ENCODE measurements around the gene MYO16. TPM values are rescaled to one million over a fixed set of nuclear protein-coding genes. Genes with fewer than 3 reads are reported as not detected.
A peak's percentile ranks its signal among the peaks of the same experiment; 100 is the strongest.

MYO16 gene
- total and polyA plus RNA-seq, 2 donors (not counting 1 experiment from before 2014, with no cell fraction given), result under 0.01 to 0.01 TPM

DNA sequence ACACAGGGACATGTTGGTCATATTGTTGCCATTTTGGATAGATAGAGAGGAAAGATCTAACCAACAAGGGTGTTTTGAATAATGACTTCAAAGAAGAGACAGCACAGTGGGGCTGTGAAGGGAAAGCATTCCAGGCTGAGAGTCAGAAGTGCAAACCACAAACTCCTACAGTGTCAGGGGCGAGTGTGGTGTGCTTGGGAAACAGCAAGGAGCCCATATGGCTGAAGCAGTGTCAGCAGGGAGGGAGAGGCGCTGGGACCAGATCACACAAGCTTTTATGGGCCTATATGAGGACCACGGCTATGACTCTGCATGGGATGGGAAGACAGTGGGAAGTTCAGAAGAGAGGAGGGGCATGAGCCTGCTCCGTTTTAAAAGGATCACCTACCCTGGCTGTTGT lies 166.4 kb downstream of the MYO16 start:
- Histone ChIP-seq H3K4me2 (ENCODE audit: extremely low read depth, insufficient read depth, low read length) (no peak overlapping the region), H3K9ac (ENCODE audit: insufficient read depth, low read length) (no peak overlapping the region), H3K36me3 (ENCODE audit: control insufficient read depth, insufficient read depth, low read length) (no peaks in the 10 kb centered on the region), H3K79me2 (ENCODE audit: control insufficient read depth, insufficient read depth, low read length) (no peaks in the 10 kb centered on the region), H3K9me3 (ENCODE audit: control insufficient read depth, insufficient read depth, low read depth, low read length) (no peaks in the 10 kb centered on the region), H3K27me3 (ENCODE audit: control insufficient read depth, insufficient read depth, low read length) (no peaks in the 10 kb centered on the region), H3K27ac (ENCODE audit: insufficient read depth, low read length) (no peak overlapping the region), H2AFZ (ENCODE audit: low read length) (no peak overlapping the region), H3K4me1 (ENCODE audit: control insufficient read depth, extremely low read depth, insufficient read depth, low read length) (no peaks in the 10 kb centered on the region), H3K4me3 (replicated peaks in 1 of 4; ENCODE audit: control extremely low read depth in 1 of 4, insufficient read depth in 1 of 4, low read depth in 3 of 4, low read length in 4 of 4) (no peak overlapping the region), H4K20me1 (ENCODE audit: control insufficient read depth, extremely low read depth, insufficient read depth, low read length) (no peaks in the 10 kb centered on the region)
- TF ChIP-seq, protein P1, sequence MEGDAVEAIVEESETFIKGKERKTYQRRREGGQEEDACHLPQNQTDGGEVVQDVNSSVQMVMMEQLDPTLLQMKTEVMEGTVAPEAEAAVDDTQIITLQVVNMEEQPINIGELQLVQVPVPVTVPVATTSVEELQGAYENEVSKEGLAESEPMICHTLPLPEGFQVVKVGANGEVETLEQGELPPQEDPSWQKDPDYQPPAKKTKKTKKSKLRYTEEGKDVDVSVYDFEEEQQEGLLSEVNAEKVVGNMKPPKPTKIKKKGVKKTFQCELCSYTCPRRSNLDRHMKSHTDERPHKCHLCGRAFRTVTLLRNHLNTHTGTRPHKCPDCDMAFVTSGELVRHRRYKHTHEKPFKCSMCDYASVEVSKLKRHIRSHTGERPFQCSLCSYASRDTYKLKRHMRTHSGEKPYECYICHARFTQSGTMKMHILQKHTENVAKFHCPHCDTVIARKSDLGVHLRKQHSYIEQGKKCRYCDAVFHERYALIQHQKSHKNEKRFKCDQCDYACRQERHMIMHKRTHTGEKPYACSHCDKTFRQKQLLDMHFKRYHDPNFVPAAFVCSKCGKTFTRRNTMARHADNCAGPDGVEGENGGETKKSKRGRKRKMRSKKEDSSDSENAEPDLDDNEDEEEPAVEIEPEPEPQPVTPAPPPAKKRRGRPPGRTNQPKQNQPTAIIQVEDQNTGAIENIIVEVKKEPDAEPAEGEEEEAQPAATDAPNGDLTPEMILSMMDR (conservative IDR thresholded peaks at IDR 0.05 in 1 of 2, IDR thresholded peaks at IDR 0.05 in 1 of 2; ENCODE audit: low read depth in 1 of 2, low read length in 2 of 2), result no peak
- no peak for TF ChIP-seq EZH2 (IDR thresholded peaks at IDR 0.05; ENCODE audit: low read length, missing control alignments)
- no peak for DNase-seq (ENCODE audit: low read depth in 2 of 2)

DNA sequence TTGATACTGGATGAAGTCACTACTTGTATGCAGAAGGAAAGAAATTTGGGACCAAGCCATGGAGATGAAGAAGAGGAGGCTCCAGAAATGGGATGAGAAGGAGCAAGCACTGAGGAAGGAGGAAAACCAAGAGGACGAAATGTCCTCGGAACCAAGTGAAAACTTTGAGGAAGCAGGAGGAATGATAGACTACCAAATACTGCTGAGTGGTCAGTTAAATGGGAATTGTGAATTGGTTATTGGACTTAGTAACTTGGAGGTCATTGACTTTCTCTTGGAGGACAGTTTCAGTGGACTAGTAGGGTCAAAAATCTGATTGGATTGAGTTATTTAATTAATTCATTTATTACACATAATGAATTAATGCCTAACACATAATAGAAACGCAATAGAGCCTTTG lies 167.9 kb downstream of the MYO16 start:
- H4K20me1 ChIP-seq (ENCODE audit: control insufficient read depth, extremely low read depth, insufficient read depth, low read length), result no peaks in the 10 kb centered on the region
- H3K27ac ChIP-seq (ENCODE audit: insufficient read depth, low read length), result no peak overlapping the region
- no peaks in the 10 kb centered on the region for H3K4me1 ChIP-seq (ENCODE audit: control insufficient read depth, extremely low read depth, insufficient read depth, low read length)
- H3K79me2 ChIP-seq (ENCODE audit: control insufficient read depth, insufficient read depth, low read length), result no peaks in the 10 kb centered on the region
- H3K27me3 ChIP-seq (ENCODE audit: control insufficient read depth, insufficient read depth, low read length), result no peaks in the 10 kb centered on the region
- no peaks in the 10 kb centered on the region for H3K9me3 ChIP-seq (ENCODE audit: control insufficient read depth, insufficient read depth, low read depth, low read length)
- H3K4me3 ChIP-seq (replicated peaks in 1 of 4; ENCODE audit: control extremely low read depth in 1 of 4, insufficient read depth in 1 of 4, low read depth in 3 of 4, low read length in 4 of 4), result no peak overlapping the region
- no peaks in the 10 kb centered on the region for H3K36me3 ChIP-seq (ENCODE audit: control insufficient read depth, insufficient read depth, low read length)
- no peak for DNase-seq (ENCODE audit: low read depth in 2 of 2)
- H2AFZ ChIP-seq (ENCODE audit: low read length), result no peak overlapping the region
- H3K4me2 ChIP-seq (ENCODE audit: extremely low read depth, insufficient read depth, low read length), result no peak overlapping the region
- TF ChIP-seq EZH2 (IDR thresholded peaks at IDR 0.05; ENCODE audit: low read length, missing control alignments), result no peak
- TF ChIP-seq, protein P1 (conservative IDR thresholded peaks at IDR 0.05 in 1 of 2, IDR thresholded peaks at IDR 0.05 in 1 of 2; ENCODE audit: low read depth in 1 of 2, low read length in 2 of 2), result no peak
- H3K9ac ChIP-seq (ENCODE audit: insufficient read depth, low read length), result no peak overlapping the region

DNA sequence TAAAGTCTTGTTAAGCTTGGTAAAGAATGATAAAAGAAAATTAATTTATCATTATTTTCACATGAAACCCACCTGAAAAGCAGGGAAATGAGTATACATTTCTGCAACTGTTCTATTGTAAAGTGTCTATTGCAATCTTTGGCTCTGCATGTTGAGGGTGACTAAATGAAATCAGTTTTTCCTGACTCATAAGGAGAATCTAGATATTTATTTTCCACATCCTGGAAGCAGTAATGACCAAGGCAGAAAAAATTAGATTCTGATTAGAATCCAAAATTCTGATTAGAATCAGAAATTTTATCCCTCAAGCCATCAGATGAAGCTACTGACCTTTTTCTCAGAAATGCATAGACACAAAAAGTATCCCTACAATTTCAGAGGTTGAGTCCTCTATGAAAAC lies 178.4 kb downstream of the MYO16 start:
- no peaks in the 10 kb centered on the region for H3K36me3 ChIP-seq (ENCODE audit: control insufficient read depth, insufficient read depth, low read length)
- peak in 1 of 2 donors; percentile 6 for DNase-seq (ENCODE audit: low read depth in 2 of 2)
- no peak overlapping the region for H3K27ac ChIP-seq (ENCODE audit: insufficient read depth, low read length)
- H2AFZ ChIP-seq (ENCODE audit: low read length), result no peak overlapping the region
- H3K4me2 ChIP-seq (ENCODE audit: extremely low read depth, insufficient read depth, low read length), result no peak overlapping the region
- no peaks in the 10 kb centered on the region for H3K9me3 ChIP-seq (ENCODE audit: control insufficient read depth, insufficient read depth, low read depth, low read length)
- H3K27me3 ChIP-seq (ENCODE audit: control insufficient read depth, insufficient read depth, low read length), result no peaks in the 10 kb centered on the region
- no peak for TF ChIP-seq EZH2 (IDR thresholded peaks at IDR 0.05; ENCODE audit: low read length, missing control alignments)
- TF ChIP-seq, protein P1 (conservative IDR thresholded peaks at IDR 0.05 in 1 of 2, IDR thresholded peaks at IDR 0.05 in 1 of 2; ENCODE audit: low read depth in 1 of 2, low read length in 2 of 2), result no peak
- no peaks in the 10 kb centered on the region for H3K4me1 ChIP-seq (ENCODE audit: control insufficient read depth, extremely low read depth, insufficient read depth, low read length)
- no peaks in the 10 kb centered on the region for H3K79me2 ChIP-seq (ENCODE audit: control insufficient read depth, insufficient read depth, low read length)
- no peak overlapping the region for H3K9ac ChIP-seq (ENCODE audit: insufficient read depth, low read length)
- no peak overlapping the region for H3K4me3 ChIP-seq (replicated peaks in 1 of 4; ENCODE audit: control extremely low read depth in 1 of 4, insufficient read depth in 1 of 4, low read depth in 3 of 4, low read length in 4 of 4)
- H4K20me1 ChIP-seq (ENCODE audit: control insufficient read depth, extremely low read depth, insufficient read depth, low read length), result no peaks in the 10 kb centered on the region
